NCI-H187 treated with DMSO at 0.1 percent for 48 hours (cell line): ENCODE results near the gene KIF5C.
A peak's percentile ranks its signal among the peaks of the same experiment; 100 is the strongest.
"Not testable (repeated sequence)": the region's sequence is repeated elsewhere in the genome, so short reads cannot be mapped to it uniquely, and the experiment has no call there.

Source experiments
- DNase-seq: peaks from one replicate; lab custom pipeline; 2025; lab: John Stamatoyannopoulos, UW

KIF5C gene

DNA sequence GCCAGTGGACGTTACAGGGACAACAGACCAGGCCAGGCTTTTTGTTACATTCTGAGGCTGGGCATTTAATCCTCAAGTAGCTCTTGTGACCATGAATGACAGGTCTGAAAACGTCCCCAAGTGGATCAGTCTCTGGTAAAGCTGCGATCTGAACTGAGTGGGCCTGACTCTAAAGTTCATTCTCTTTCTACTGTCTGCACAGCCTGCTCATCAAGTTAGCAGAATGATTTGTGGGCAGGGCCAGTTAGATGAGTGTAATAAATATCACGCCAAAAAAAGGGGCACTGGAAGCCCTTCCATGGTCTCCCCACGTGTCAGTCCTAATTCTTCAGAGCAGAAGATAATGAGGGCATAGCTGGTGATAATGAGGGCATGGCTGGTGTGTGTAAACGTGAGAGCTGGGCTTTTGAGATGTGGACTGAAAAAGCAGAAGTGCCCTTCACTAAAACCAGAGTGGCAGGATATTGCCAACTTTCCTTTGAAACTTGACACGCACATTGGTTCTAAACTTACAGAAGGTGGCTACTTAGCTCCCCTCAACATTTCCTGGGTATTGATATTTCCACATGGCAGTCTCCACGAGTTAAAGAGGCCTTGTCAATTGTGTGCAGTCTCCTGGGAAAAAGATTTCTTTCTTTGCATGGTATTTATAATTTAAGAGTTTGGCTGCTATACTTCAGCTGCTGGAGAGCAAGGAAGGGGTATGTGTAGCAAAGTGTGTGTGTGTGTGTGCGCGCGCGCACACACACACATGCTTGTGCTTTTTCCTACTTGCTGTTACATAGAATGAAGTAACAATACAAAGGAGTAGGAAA lies 90.8 kb downstream of the KIF5C start:
- peak; percentile 56 for DNase-seq

GRCh38 chr2:148966438-148966758 lies 91.4 kb downstream of the KIF5C start:
- DNase-seq, result no peak

DNA sequence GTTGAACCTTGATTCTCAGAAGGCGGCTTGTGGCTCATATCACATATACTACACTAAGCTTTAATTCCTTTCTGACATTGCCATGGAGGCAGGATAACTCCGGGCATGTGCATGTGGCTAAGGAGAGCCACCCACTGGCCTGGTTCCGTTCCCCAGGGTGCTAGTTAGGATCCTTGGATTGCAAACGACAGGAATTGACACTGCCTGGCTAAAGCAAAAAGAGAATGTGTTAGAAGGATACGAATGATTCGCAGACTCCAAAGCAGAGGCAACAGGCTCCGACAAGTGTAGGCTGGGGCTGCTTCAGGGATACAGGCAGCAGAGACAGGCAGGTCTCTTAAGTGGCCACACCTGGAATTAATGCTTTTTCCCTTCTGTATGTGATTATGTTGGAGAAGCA lies 92.0 kb downstream of the KIF5C start:
- DNase-seq, result no peak

DNA sequence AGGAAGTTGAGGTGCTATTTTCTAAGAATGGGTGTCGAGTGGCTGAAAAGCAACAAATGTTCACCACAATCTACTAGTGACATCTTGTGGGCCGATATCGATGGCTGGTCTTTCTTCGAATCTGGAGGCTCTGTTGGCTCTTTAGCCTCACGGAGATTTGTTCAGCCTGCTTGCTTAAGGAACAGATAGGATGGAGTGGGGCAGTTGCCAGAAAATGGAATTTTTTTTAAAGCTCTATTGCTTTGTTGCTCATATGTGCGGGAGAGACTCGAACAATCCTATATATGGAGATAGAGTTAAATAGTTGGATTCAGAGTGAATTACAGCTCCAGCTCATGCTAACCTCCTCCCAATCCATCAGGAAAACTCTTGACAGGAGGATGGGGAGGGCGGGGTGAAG lies 92.6 kb downstream of the KIF5C start:
- no peak for DNase-seq

DNA sequence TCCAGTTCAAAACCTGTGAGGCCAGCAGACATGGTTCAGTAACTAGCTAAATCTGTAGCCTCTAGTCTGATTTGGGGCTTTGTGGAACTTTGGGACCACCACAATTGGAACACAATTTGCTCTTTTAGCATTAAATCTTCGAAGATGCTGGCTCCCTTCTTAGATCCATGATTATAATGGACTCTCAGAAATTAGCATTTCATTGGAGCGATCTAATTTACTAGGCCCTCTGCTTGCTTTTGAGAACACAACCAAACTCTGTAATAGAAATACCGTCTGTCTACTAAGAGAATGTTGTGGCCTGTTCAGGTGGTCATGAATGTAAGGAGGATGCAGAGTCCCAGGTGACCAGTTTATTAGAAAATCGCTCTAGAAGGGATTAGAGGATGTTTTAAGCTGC lies 93.3 kb downstream of the KIF5C start:
- no peak for DNase-seq

DNA sequence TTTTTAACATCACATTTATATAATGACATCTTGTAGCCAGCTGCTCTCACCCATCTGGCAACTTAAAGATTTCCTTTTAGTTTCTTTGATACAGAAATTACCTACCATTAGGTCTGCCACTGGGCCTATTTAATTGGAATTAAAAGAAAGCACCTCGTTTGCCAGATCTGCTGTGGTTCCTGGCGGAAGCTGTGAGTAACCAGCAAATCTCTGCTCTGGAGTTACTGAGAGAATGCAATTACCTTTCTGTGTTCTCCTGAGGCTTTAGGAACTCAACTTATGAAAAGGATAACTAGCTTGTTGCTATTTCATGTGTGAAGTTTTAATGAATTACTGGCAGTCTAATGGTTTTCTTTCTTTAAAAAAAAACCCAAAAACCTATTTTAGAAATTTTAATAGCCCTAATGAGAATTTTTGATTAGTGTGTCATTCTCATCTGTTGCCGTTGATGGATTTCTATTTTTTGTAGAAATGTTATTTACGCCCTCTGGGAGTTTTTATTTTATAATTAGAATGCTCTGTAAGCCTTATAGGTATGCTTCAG lies 93.8 kb downstream of the KIF5C start:
- DNase-seq, result no peak

DNA sequence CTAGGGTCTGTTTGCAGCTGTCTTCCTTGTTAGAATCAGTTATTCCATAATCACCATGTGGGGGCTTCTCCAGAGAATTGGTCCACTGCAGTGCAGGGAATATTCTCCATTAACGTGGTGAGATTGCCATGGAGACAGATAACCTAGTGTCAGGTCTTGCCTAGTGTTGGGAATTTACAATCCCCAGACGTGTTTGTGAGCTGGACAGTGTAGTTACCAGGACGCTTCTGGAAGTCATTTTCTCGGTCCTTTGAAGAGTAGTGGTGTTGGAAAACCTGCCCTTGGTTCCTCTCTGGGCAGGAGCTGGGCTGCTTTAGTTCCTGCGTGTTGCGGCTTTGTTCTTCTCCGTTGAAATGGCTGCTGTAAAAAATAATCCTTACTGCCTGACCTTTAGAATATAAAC lies 94.6 kb downstream of the KIF5C start:
- no peak for DNase-seq

DNA sequence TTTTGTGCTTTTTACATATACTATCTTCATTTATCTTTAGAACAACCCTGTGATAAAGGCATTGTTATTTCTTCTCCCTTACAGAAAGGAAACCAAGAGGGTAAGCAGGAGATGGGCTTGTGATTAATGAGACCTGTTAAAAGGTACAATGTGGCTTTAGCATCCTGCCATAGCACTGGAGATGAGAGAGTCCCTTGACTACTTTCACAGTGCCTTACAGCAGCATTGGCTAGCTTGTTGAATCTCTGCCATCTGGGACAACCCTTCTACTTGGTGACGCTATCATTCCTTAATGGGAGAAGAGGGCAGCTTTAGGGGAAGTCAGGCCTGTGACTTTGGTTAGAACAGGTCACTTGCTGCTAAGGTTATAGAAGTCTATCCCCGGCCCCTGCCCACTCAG lies 95.4 kb downstream of the KIF5C start:
- no peak for DNase-seq

GRCh38 chr2:148971547-148971946 lies 96.5 kb downstream of the KIF5C start:
- no peak for DNase-seq

- no peak for DNase-seq
These were observed 99.1 kb downstream of the KIF5C start for GRCh38 chr2:148974095-148974494.

DNA sequence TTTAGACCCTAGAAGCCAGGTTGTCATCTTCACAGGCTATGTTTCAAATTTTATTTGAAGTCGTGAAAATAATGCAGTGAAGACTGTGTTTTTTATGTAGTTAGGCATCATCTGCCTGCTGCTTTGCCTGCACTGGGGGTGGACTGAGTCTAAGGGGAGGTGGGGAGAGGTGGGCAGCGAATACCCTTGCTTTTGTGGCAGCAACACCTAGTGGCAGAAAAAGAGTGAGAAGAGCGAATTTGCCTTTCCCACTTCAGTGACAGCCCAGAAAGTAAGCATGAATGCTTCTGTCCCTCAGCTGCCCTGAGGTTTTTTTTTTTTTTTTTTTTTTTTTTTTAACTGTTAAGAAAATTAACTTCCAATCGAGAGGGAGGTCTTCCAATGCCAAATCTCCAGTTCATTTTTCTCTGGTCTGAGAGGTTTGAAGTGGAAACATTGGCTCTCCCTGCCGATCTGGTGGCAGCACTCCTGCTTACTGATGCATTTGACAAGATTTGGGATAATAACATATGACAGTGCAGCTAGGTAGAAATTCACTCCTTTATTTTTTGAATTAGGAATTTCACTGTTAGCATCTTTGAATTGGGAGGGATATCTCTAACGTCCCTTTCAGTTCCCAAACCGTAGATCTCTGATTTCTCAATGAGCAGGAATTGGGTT lies 103.1 kb downstream of the KIF5C start:
- no peak for DNase-seq

DNA sequence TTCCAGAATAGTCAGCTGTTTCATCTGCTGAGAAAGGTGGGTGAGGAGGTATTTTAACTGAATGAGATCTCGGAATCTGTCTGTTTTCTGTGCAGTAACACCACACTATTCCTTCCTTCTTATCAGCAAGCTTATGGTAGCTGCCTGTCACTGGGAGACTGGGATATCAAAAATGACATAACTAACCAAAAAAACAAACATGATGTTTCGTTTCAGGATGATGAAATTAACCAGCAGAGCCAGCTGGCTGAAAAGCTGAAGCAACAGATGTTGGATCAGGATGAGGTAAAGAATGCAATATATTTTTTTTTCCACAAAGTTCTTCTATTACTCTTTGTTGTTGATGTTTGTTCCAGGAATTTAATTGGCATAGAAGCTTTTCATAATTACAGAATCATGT lies 103.7 kb downstream of the KIF5C start:
- no peak for DNase-seq

GRCh38 chr2:148979164-148979918 lies 104.3 kb downstream of the KIF5C start:
- no peak for DNase-seq

DNA sequence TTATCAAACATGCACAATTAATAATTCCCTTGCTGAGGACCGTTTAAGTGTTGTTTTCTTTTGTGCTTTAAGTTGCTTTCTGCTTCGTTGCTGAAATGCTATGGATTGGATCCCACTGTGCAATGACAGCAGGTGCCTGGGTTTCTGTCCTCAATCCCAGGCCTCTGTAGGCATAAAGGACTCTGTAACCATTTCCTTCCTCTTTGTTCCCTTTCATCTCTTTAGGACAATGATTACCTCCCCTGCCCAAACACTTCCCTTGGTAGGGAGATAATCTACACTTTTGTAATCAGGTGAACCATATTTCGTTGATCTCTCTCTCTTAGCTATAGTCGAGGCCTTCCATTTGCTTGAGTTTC lies 104.9 kb downstream of the KIF5C start:
- DNase-seq, result no peak

DNA sequence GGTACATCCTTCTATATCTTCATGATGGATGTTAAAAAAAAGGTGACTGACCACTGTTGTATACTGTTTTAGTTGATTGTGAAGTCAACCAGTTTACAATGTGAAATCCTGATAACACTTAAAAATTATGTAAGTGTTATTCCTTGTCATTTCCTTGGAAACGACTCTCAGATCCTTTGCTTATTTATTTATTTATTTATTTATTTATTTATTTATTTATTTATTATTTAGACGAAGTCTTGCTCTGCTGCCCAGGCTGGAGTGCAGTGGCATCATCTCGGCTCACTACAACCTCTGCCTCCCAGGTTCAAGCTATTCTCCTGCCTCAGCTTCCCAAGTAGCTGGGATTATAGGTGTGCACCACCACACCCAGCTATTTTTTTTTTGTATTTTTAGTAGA lies 105.5 kb downstream of the KIF5C start:
- DNase-seq, result not testable (repeated sequence)

DNA sequence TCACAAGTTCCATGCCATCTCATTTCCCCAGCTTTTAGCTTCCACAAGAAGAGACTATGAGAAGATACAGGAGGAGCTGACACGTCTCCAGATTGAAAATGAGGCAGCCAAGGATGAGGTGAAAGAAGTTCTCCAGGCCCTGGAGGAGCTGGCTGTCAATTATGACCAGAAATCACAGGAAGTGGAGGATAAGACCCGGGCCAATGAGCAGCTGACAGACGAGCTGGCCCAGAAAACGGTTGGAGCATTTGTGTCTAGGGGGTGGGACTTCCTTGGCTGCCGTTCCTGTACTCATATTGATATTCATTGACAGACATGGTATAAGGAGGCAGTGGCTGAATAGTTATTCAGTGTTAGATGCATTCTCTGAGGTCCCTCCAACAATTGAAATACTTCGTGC lies 106.3 kb downstream of the KIF5C start:
- DNase-seq, result no peak

DNA sequence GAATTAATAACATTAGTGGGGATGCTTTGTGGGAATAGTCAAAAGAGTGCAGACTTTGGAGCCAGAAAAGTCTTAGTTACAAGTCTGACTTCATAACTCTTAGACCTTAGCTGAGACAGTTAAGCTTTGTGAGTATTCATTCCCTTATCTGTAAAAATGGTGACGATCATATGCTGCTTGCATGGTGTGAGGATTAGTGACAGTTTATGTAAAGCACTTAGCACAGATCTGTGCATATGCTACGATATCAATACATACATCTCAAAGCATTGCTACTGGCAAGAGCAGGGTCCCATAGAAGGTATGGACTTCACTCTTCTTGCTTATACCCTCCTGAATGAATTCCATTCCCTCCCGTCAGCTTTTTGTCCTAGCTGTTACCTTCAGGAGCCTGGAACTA lies 106.8 kb downstream of the KIF5C start:
- no peak for DNase-seq

- DNase-seq, result no peak
These were observed 107.3 kb downstream of the KIF5C start for GRCh38 chr2:148982282-148982681.

DNA sequence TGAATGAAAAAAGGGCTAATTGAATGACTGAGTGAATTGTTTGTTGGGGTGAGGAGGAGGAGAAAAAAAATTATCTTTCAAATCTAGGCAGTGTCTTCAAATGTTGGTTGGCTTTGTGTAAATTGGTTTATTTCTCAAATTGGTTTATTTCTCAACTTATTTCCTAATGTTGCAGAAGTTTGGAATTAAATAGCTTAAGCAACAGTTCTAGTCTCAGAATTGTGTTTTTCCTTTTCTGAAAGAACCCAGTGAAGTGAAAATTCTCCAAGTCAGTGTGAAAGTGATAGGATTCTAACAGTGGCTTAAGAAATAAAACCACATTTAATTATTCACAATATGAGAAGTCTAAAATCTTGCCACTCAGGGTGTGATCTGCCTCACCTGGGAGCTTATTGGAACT lies 108.9 kb downstream of the KIF5C start:
- DNase-seq, result no peak

DNA sequence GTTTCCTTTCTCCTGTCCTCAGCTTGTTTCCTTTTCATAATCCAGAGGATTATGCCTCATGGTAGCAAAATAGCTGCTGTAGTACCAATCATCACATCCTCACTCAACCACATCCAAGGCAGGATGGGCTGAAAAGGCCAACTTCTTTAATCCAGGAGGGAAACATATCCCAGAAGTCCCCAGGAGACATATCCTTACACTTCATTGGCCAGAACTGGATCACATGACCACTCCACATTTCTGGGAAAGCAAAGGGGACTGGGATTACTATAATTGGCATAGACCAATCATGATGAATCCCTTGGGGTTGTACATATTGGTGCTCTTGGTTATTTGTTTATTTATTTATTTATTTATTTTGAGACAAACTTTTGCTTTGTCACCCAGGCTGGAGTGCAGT lies 109.4 kb downstream of the KIF5C start:
- DNase-seq, result no peak

DNA sequence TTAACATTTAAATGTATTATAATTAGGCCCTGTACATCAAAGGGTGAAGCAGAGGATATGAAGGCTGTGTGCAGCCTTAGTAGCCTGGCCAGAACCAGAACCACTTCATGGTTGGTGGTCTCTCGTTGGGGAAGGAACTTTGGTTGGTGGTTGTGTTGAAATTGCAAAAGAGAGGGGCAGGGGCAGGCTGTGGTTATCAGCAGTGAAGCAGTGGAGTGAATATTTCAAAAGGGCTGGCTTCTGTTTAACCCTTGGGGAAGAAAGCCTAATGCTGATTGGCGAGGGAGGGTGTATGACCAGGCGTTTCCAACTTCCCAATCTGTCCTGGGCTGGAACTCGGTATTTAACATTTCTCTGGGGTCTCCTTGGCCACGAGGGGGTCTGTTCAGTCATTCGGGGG lies 112.3 kb downstream of the KIF5C start:
- DNase-seq, result no peak

DNA sequence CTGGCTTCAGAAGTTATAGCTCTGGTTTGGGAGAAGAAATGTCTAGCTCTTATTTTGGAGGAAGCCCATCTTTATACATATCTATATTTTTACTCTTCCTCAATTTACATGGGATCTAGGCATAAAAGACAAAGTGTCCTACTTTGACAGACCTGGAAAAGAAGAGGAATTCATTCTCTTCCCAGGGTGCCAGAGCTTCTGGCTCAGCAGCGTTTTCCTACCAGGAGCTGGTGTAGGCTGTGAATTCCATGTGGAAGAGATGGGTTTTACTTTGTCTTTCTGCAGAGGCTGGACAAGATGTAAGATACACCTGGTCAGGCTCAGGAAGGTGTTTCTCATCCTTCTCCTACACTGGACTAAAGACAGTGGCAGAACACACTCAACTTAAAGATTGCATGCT lies 113.3 kb downstream of the KIF5C start:
- DNase-seq, result no peak

- DNase-seq, result no peak
These were observed 115.0 kb downstream of the KIF5C start for GRCh38 chr2:148989882-148990493.
